Muscle layer of colon (tissue), 2 donors: ENCODE measurements around the gene ABHD15.

Experiments
- H3K27ac ChIP-seq: one replicate; pipeline ENCODE4 v1.7.0; 2013; ENCODE audit warnings: low read depth, mild to moderate bottlenecking, low read length, moderate library complexity
- H3K27me3 ChIP-seq, 2 donors: one replicate each; pipeline ENCODE4 v1.7.0; 2013; ENCODE audit warnings: low read length in 2 of 2, mild to moderate bottlenecking in 2 of 2; ENCODE audit not compliant: insufficient read depth in 2 of 2, control insufficient read depth in 1 of 2
- H3K36me3 ChIP-seq: one replicate; pipeline ENCODE4 v1.7.0; 2013; ENCODE audit warnings: mild to moderate bottlenecking, low read length; ENCODE audit not compliant: insufficient read depth
- H3K4me1 ChIP-seq: one replicate; pipeline ENCODE4 v1.7.0; 2013; ENCODE audit warnings: mild to moderate bottlenecking, low read length; ENCODE audit not compliant: insufficient read depth
- H3K4me3 ChIP-seq, 2 donors: one replicate each; pipeline ENCODE4 v1.7.0; 2013; ENCODE audit warnings: low read length in 2 of 2, low read depth in 1 of 2, mild to moderate bottlenecking in 1 of 2, moderate library complexity in 1 of 2
- H3K9ac ChIP-seq: one replicate; pipeline ENCODE4 v1.7.0; 2013; ENCODE audit warnings: low read length
- H3K9me3 ChIP-seq: one replicate; pipeline ENCODE4 v1.7.0; 2013; ENCODE audit warnings: mild to moderate bottlenecking, low read length
- donor health status: abdominal sarcoma.
- donor health status: Adenocarcinoma of cecum.

Gene ABHD15

GRCh38 chr17:29577385-29578211 lies 10.8 kb upstream of the ABHD15 start:
- Histone ChIP-seq H3K27ac (peak overlapping the region; percentile 55), H3K4me1 (peaks cover 20% of the 10 kb centered on the region), H3K9ac (no peak overlapping the region), H3K27me3 (no peaks in the 10 kb centered on the region), H3K9me3 (no peaks in the 10 kb centered on the region), H3K4me3 (no peak overlapping the region), H3K36me3 (peaks cover 56% of the 10 kb centered on the region)

GRCh38 chr17:29577001-29577370 lies 10.1 kb upstream of the ABHD15 start:
- Histone ChIP-seq H3K27ac (no peak overlapping the region), H3K9me3 (no peaks in the 10 kb centered on the region), H3K36me3 (peaks cover 50% of the 10 kb centered on the region), H3K4me1 (peaks cover 24% of the 10 kb centered on the region), H3K9ac (no peak overlapping the region), H3K27me3 (no peaks in the 10 kb centered on the region), H3K4me3 (no peak overlapping the region)

GRCh38 chr17:29576214-29577000 lies 9.6 kb upstream of the ABHD15 start:
- Histone ChIP-seq H3K27me3 (no peaks in the 10 kb centered on the region), H3K9ac (no peak overlapping the region), H3K9me3 (no peaks in the 10 kb centered on the region), H3K4me3 (no peak overlapping the region), H3K36me3 (peaks cover 46% of the 10 kb centered on the region), H3K4me1 (peaks cover 27% of the 10 kb centered on the region), H3K27ac (no peak overlapping the region)

GRCh38 chr17:29575511-29576213 lies 8.8 kb upstream of the ABHD15 start:
- Histone ChIP-seq H3K4me3 (no peak overlapping the region), H3K27ac (no peak overlapping the region), H3K9ac (no peak overlapping the region), H3K27me3 (no peaks in the 10 kb centered on the region), H3K36me3 (peaks cover 46% of the 10 kb centered on the region), H3K4me1 (peaks cover 27% of the 10 kb centered on the region), H3K9me3 (no peaks in the 10 kb centered on the region)

GRCh38 chr17:29574732-29575510 lies 8.1 kb upstream of the ABHD15 start:
- Histone ChIP-seq H3K9me3 (no peaks in the 10 kb centered on the region), H3K27ac (no peak overlapping the region), H3K36me3 (peaks cover 44% of the 10 kb centered on the region), H3K27me3 (no peaks in the 10 kb centered on the region), H3K4me1 (peaks cover 27% of the 10 kb centered on the region), H3K9ac (no peak overlapping the region), H3K4me3 (no peak overlapping the region)

GRCh38 chr17:29573871-29574731 lies 7.3 kb upstream of the ABHD15 start:
- H3K9ac ChIP-seq, result no peak overlapping the region
- H3K27me3 ChIP-seq, result no peaks in the 10 kb centered on the region
- H3K9me3 ChIP-seq, result no peaks in the 10 kb centered on the region
- H3K4me3 ChIP-seq, result no peak overlapping the region
- peaks cover 33% of the 10 kb centered on the region for H3K4me1 ChIP-seq
- peaks cover 36% of the 10 kb centered on the region for H3K36me3 ChIP-seq
- no peak overlapping the region for H3K27ac ChIP-seq

GRCh38 chr17:29573558-29573869 lies 6.7 kb upstream of the ABHD15 start:
- H3K27ac ChIP-seq, result no peak overlapping the region
- H3K4me3 ChIP-seq, result no peak overlapping the region
- H3K9me3 ChIP-seq, result no peaks in the 10 kb centered on the region
- H3K36me3 ChIP-seq, result peaks cover 35% of the 10 kb centered on the region
- H3K4me1 ChIP-seq, result peaks cover 35% of the 10 kb centered on the region
- no peaks in the 10 kb centered on the region for H3K27me3 ChIP-seq
- no peak overlapping the region for H3K9ac ChIP-seq

GRCh38 chr17:29572691-29573557 lies 6.1 kb upstream of the ABHD15 start:
- H3K27ac ChIP-seq, result no peak overlapping the region
- no peak overlapping the region for H3K9ac ChIP-seq
- peak overlapping the region in 1 of 2 donors; percentile 27 for H3K4me3 ChIP-seq

GRCh38 chr17:29571883-29572681 lies 5.2 kb upstream of the ABHD15 start:
- peaks cover 22% of the 10 kb centered on the region for H3K36me3 ChIP-seq
- H3K9ac ChIP-seq, result no peak overlapping the region
- no peaks in the 10 kb centered on the region for H3K27me3 ChIP-seq
- H3K4me3 ChIP-seq, result peak overlapping the region in 1 of 2 donors; percentile 13
- no peaks in the 10 kb centered on the region for H3K9me3 ChIP-seq
- H3K27ac ChIP-seq, result no peak overlapping the region
- peaks cover 21% of the 10 kb centered on the region for H3K4me1 ChIP-seq

More at GRCh38 chr17:29572691-29573557, 6.1 kb upstream of the ABHD15 start:
- peaks cover 30% of the 10 kb centered on the region for H3K4me1 ChIP-seq
- H3K27me3 ChIP-seq, result no peaks in the 10 kb centered on the region
- H3K36me3 ChIP-seq, result peaks cover 30% of the 10 kb centered on the region
- H3K9me3 ChIP-seq, result no peaks in the 10 kb centered on the region
